MM.1S (cell line): ENCODE results near the gene MAML3.

Experiments used
- EZH2phosphoT487 ChIP-seq: fragments of 300-600 bp; sonication (generic); IDR thresholded peaks from 2 replicates; pipeline ENCODE4 v1.6.1; 2018; ENCODE audit warnings: antibody characterized with exemption, low read length
- TF ChIP-seq, protein P1 (sequence below): fragments of 300-600 bp; sonication (generic); IDR thresholded peaks from 2 replicates; pipeline ENCODE4 v1.5.1; 2016; ENCODE audit warnings: antibody characterized with exemption, low read length, mixed read lengths

- TF ChIP-seq, protein P1, sequence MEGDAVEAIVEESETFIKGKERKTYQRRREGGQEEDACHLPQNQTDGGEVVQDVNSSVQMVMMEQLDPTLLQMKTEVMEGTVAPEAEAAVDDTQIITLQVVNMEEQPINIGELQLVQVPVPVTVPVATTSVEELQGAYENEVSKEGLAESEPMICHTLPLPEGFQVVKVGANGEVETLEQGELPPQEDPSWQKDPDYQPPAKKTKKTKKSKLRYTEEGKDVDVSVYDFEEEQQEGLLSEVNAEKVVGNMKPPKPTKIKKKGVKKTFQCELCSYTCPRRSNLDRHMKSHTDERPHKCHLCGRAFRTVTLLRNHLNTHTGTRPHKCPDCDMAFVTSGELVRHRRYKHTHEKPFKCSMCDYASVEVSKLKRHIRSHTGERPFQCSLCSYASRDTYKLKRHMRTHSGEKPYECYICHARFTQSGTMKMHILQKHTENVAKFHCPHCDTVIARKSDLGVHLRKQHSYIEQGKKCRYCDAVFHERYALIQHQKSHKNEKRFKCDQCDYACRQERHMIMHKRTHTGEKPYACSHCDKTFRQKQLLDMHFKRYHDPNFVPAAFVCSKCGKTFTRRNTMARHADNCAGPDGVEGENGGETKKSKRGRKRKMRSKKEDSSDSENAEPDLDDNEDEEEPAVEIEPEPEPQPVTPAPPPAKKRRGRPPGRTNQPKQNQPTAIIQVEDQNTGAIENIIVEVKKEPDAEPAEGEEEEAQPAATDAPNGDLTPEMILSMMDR: no peak
- TF ChIP-seq EZH2phosphoT487: no peak
Observed at GRCh38 chr4:139921429-139922184, 232.4 kb downstream of the MAML3 start.
